NB4 (cell line): ENCODE measurements around the gene SH2D7.

Experiments
- POLR2A ChIP-seq: IDR thresholded peaks from 2 replicates; pipeline ENCODE4 v1.6.1; 2011; ENCODE audit warnings: mild to moderate bottlenecking; ENCODE audit not compliant: insufficient read length; ENCODE audit errors: extremely low read depth
- TF ChIP-seq, protein P1 (sequence below): IDR thresholded peaks from one replicate; pipeline ENCODE4 v1.5.1; 2012; ENCODE audit warnings: low read depth, low read length

DNA sequence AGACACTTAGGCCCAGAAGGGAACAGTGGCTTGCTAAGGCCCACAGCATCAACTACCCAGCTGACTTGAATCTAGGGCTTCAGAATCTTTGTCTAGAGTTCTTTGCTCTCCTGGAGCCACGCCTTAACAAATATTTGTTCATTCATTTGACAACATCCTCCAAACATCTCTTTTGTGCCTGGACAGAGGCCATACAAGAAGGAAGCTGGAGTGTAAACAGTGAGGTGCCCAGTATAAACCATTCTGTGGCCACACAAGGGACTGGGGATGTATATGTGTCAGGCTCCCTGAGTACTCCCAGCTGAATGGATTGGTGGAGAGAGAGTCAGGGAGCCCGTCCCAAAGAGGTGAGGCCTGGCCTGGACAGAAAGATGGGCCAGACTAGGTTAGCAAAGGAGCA is 35.5 kb downstream of the SH2D7 start:
- TF ChIP-seq, protein P1, sequence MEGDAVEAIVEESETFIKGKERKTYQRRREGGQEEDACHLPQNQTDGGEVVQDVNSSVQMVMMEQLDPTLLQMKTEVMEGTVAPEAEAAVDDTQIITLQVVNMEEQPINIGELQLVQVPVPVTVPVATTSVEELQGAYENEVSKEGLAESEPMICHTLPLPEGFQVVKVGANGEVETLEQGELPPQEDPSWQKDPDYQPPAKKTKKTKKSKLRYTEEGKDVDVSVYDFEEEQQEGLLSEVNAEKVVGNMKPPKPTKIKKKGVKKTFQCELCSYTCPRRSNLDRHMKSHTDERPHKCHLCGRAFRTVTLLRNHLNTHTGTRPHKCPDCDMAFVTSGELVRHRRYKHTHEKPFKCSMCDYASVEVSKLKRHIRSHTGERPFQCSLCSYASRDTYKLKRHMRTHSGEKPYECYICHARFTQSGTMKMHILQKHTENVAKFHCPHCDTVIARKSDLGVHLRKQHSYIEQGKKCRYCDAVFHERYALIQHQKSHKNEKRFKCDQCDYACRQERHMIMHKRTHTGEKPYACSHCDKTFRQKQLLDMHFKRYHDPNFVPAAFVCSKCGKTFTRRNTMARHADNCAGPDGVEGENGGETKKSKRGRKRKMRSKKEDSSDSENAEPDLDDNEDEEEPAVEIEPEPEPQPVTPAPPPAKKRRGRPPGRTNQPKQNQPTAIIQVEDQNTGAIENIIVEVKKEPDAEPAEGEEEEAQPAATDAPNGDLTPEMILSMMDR = no peak
- no peak for TF ChIP-seq POLR2A
